Measurements from ENCODE around the gene KLHL29.

Gene KLHL29

DNA sequence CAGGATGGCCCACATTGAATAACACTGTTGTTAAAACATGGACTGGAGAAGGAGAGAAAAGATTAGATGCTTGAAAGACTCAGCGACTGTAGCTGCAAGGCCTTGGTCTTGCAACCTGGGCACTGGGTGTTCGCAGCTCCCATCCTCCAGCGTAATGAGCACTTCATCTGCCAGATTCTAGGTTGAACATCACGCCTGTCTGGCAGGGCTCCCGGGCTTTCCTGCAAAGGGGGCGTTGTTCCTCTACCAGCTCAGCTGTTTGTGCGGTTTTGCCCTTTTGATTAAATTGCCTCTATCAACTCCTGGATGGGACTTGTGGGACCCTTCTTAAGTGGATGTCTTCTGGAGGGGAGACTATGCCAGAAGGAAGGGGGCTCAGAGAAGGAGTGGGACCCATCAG lies 215.4 kb downstream of the KLHL29 start:
- H3F3A ChIP-seq (ENCODE audit: insufficient read depth, low read length) = no peaks in the 10 kb centered on the region
- H2AFZ ChIP-seq (ENCODE audit: low read length) = no peak overlapping the region
- H3K4me1 ChIP-seq (ENCODE audit: low read length) = no peaks in the 10 kb centered on the region
- H3K9me3 ChIP-seq (replicated peaks; ENCODE audit: insufficient read depth, low read length) = no peaks in the 10 kb centered on the region
- no peak overlapping the region for H3K4me3 ChIP-seq (ENCODE audit: low read length)
- no peaks in the 10 kb centered on the region for H3K27me3 ChIP-seq (replicated peaks; ENCODE audit: insufficient read depth, low read length)
- no peak overlapping the region for H3K27ac ChIP-seq (ENCODE audit: low read length)
- H3K9ac ChIP-seq (ENCODE audit: low read length) = no peak overlapping the region
- no peaks in the 10 kb centered on the region for H4K20me1 ChIP-seq (ENCODE audit: insufficient read depth, low read length)
- no peaks in the 10 kb centered on the region for H3K9me2 ChIP-seq (replicated peaks; ENCODE audit: insufficient read depth, low read length)
- H3K36me3 ChIP-seq (replicated peaks; ENCODE audit: insufficient read depth, low read length) = no peaks in the 10 kb centered on the region
- DNase-seq = no peak
- H3K4me2 ChIP-seq (ENCODE audit: low read depth, low read length) = no peak overlapping the region
- H3K79me2 ChIP-seq (ENCODE audit: low read length) = no peaks in the 10 kb centered on the region
- no peak for TF ChIP-seq EZH2 (optimal IDR thresholded peaks at IDR 0.05; ENCODE audit: low read depth, low read length)
- TF ChIP-seq EZH2phosphoT487 (IDR thresholded peaks at IDR 0.05; ENCODE audit: low read length) = no peak
- TF ChIP-seq, protein P1, sequence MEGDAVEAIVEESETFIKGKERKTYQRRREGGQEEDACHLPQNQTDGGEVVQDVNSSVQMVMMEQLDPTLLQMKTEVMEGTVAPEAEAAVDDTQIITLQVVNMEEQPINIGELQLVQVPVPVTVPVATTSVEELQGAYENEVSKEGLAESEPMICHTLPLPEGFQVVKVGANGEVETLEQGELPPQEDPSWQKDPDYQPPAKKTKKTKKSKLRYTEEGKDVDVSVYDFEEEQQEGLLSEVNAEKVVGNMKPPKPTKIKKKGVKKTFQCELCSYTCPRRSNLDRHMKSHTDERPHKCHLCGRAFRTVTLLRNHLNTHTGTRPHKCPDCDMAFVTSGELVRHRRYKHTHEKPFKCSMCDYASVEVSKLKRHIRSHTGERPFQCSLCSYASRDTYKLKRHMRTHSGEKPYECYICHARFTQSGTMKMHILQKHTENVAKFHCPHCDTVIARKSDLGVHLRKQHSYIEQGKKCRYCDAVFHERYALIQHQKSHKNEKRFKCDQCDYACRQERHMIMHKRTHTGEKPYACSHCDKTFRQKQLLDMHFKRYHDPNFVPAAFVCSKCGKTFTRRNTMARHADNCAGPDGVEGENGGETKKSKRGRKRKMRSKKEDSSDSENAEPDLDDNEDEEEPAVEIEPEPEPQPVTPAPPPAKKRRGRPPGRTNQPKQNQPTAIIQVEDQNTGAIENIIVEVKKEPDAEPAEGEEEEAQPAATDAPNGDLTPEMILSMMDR (IDR thresholded peaks at IDR 0.05; ENCODE audit: low read length) = no peak

DNA sequence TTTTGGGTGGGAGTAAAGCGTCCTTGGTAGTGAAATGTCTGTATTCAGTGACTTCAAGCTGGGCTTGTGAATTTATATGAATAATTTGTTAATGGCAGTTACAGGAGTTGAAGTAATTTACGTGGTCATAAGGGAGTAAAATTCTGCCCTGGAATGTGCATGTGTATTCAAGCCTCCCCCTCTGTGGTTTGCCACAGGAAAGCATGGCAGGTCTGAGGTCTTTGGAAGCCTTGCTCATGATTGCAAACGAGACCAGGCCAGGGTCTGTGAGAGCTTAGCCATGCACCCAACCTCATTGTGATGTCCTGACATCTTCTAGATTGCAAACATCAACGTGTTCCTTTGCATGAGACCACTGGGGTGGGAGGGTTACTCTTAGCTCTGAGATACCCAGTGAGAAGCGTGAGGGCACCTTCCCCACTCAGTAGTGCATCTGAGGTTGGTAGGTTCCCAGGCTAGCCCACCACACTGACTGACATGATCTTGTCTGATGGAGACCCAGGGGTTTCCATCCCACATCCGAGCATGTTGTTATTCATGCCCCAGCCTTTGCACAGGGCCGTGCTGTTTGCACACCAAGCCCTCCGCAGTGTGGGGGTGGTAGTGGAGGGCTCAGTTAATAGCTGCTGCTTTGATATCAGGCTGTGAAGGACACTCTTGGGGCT lies 216.5 kb downstream of the KLHL29 start:
- H3K79me2 ChIP-seq (ENCODE audit: low read length) = no peaks in the 10 kb centered on the region
- H3K27me3 ChIP-seq (replicated peaks; ENCODE audit: insufficient read depth, low read length) = no peaks in the 10 kb centered on the region
- TF ChIP-seq EZH2 (optimal IDR thresholded peaks at IDR 0.05; ENCODE audit: low read depth, low read length) (no peak), EZH2phosphoT487 (IDR thresholded peaks at IDR 0.05; ENCODE audit: low read length) (no peak)
- TF ChIP-seq, protein P1 (IDR thresholded peaks at IDR 0.05; ENCODE audit: low read length) = no peak
- no peak overlapping the region for H3K27ac ChIP-seq (ENCODE audit: low read length)
- DNase-seq = no peak
- H3K9ac ChIP-seq (ENCODE audit: low read length) = no peak overlapping the region
- no peaks in the 10 kb centered on the region for H3K36me3 ChIP-seq (replicated peaks; ENCODE audit: insufficient read depth, low read length)
- no peak overlapping the region for H3K4me3 ChIP-seq (ENCODE audit: low read length)
- H3K9me3 ChIP-seq (replicated peaks; ENCODE audit: insufficient read depth, low read length) = no peaks in the 10 kb centered on the region
- H4K20me1 ChIP-seq (ENCODE audit: insufficient read depth, low read length) = no peaks in the 10 kb centered on the region
- H3K4me1 ChIP-seq (ENCODE audit: low read length) = no peaks in the 10 kb centered on the region
- H3F3A ChIP-seq (ENCODE audit: insufficient read depth, low read length) = no peaks in the 10 kb centered on the region
- H3K9me2 ChIP-seq (replicated peaks; ENCODE audit: insufficient read depth, low read length) = no peaks in the 10 kb centered on the region
- no peak overlapping the region for H2AFZ ChIP-seq (ENCODE audit: low read length)
- H3K4me2 ChIP-seq (ENCODE audit: low read depth, low read length) = no peak overlapping the region

DNA sequence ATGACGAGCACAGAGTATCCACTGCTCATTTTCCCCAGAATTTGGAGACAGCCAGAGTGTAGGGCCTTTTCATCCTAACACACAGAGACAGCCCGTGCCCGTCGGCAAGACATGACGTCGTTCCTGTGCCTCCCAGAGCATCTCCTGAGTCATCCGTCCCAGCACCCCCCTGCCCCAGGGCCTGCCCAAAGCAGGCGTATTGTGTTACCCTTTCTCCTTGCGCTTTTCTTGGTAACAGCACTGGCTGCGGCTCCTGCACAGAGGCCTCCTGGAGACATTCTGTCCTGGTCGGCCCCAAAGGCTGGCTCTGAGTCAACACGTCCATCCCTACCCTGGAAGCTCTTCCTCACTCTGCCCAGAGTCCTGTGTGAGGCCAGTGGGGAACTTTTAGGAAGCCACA lies 217.1 kb downstream of the KLHL29 start:
- no peak overlapping the region for H3K4me3 ChIP-seq (ENCODE audit: low read length)
- H2AFZ ChIP-seq (ENCODE audit: low read length) = no peak overlapping the region
- H3F3A ChIP-seq (ENCODE audit: insufficient read depth, low read length) = no peaks in the 10 kb centered on the region
- no peaks in the 10 kb centered on the region for H3K9me3 ChIP-seq (replicated peaks; ENCODE audit: insufficient read depth, low read length)
- no peaks in the 10 kb centered on the region for H3K27me3 ChIP-seq (replicated peaks; ENCODE audit: insufficient read depth, low read length)
- no peaks in the 10 kb centered on the region for H3K9me2 ChIP-seq (replicated peaks; ENCODE audit: insufficient read depth, low read length)
- no peaks in the 10 kb centered on the region for H3K36me3 ChIP-seq (replicated peaks; ENCODE audit: insufficient read depth, low read length)
- no peaks in the 10 kb centered on the region for H3K4me1 ChIP-seq (ENCODE audit: low read length)
- H3K4me2 ChIP-seq (ENCODE audit: low read depth, low read length) = no peak overlapping the region
- DNase-seq = no peak
- H3K9ac ChIP-seq (ENCODE audit: low read length) = no peak overlapping the region
- H3K79me2 ChIP-seq (ENCODE audit: low read length) = no peaks in the 10 kb centered on the region
- TF ChIP-seq EZH2phosphoT487 (IDR thresholded peaks at IDR 0.05; ENCODE audit: low read length) (no peak), EZH2 (optimal IDR thresholded peaks at IDR 0.05; ENCODE audit: low read depth, low read length) (no peak)
- TF ChIP-seq, protein P1 (IDR thresholded peaks at IDR 0.05; ENCODE audit: low read length) = no peak
- no peaks in the 10 kb centered on the region for H4K20me1 ChIP-seq (ENCODE audit: insufficient read depth, low read length)
- no peak overlapping the region for H3K27ac ChIP-seq (ENCODE audit: low read length)
